ENCODE data around the gene PHETA2. TPM values are rescaled to one million over a fixed set of nuclear protein-coding genes. Genes with fewer than 3 reads are reported as not detected.

PHETA2 gene
- total and polyA plus RNA-seq, 12 donors = 2.3 to 7.0 (median 3.4) TPM

DNA sequence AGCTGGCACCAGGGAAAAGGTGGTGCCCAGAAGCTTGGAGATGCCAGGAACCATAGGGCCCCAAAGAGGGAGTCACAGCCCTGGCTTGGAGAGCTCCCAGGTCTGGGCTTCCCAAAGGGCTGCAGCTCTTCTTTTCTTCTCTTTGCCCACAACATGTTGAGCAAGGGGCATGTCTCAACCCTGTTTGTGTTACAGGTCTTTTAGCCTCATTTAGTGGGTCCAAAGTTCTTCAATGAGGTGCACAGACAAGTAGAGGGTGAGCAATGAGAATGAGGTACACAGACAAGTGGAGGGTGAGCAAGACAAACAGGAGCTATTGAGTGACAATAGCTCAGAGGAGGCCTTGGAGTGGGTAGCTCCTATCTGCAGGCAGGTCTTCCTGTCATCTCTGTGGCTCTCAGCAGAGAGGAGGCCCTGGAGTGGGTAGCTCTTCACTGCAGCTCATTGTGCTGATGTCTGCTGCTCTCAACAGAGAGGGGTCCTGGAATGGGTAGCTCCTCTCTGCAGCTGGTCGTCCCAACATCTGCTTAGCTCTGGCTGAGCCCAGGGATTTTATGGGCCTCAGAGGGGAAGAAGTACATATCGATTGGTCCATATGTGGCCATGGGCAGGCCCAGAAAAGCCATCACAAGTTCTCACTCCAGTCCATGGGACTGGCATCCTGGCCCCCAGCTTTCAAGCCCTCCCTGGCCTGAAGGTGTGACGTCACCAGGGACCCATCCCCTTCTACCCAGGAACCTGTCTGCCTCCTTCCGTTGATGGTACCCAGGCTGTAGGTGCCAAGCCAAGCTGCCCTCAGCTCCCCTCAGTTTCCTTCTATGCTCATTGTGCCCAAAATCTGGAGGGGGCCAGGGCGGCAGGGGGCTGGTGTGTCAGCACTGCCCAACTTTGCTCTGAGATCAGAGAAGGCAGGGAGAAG, 40.5 kb upstream of the PHETA2 start:
- no peak for DNase-seq

DNA sequence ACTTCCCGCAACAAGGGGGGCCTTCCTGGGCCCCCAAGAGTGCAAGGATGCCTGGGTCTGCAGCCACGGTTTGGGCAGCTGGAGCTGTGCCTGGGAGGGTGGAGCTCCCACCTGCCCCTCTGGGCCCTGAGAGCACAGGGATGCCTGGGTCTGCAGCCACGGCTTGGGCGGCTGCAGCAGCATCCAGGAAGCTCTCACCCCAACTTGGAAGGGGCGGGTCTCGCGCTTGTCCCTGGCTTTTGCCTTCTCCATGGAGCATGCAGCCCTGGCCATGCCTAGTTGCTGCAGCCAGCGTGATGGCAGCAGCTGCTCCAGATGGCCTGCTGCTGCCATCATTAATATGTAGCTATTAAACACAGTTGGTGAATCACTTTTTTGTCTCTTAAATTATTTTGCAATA, 38.8 kb upstream of the PHETA2 start:
- intact Hi-C loops (cut with DNase I) = no loop called here
- TF ChIP-seq, protein P1, sequence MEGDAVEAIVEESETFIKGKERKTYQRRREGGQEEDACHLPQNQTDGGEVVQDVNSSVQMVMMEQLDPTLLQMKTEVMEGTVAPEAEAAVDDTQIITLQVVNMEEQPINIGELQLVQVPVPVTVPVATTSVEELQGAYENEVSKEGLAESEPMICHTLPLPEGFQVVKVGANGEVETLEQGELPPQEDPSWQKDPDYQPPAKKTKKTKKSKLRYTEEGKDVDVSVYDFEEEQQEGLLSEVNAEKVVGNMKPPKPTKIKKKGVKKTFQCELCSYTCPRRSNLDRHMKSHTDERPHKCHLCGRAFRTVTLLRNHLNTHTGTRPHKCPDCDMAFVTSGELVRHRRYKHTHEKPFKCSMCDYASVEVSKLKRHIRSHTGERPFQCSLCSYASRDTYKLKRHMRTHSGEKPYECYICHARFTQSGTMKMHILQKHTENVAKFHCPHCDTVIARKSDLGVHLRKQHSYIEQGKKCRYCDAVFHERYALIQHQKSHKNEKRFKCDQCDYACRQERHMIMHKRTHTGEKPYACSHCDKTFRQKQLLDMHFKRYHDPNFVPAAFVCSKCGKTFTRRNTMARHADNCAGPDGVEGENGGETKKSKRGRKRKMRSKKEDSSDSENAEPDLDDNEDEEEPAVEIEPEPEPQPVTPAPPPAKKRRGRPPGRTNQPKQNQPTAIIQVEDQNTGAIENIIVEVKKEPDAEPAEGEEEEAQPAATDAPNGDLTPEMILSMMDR (IDR thresholded peaks at IDR 0.05) = no peak

More for the DNA sequence above, 40.5 kb upstream of the PHETA2 start:
- ATAC-seq = no peak
- H3K27ac ChIP-seq = no peak overlapping the region
- no peaks in the 10 kb centered on the region for H3K4me1 ChIP-seq
- WGBS, 2 donors = 87 to 90% methylated on average over 5 of the region's 5 CpGs
- no peak overlapping the region for H3K4me3 ChIP-seq
- intact Hi-C loops (cut with DNase I) = no loop called here
- TF ChIP-seq, protein P1 (IDR thresholded peaks at IDR 0.05) = no peak
- H3K27me3 ChIP-seq = no peaks in the 10 kb centered on the region
- H3K36me3 ChIP-seq = no peaks in the 10 kb centered on the region
- H3K9me3 ChIP-seq = peaks cover 0 to 14% (median 0%) of the 10 kb centered on the region in 11 donors

DNA sequence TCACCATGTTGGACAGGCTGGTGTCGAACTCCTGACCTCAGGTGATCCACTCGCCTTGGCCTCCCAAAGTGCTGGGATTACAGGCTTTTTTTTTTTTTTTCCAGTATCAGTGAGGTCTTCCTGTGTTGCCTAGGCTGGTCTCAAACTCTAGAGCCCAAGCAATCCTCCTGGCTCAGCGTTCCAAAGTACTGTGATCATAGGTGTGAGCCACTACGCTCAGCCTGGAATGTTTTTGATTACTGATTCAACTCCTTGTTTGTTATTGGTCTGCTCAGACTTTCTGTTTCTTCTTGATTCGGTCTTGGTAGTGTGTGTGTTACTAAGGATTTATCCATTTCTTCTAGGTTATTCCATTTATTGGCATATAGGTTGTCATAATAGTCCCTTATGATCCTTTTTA, 34.8 kb upstream of the PHETA2 start:
- Histone ChIP-seq H3K4me3 (no peak overlapping the region), H3K4me1 (no peaks in the 10 kb centered on the region), H3K36me3 (no peaks in the 10 kb centered on the region), H3K9me3 (peaks cover 0 to 18% (median 10%) of the 10 kb centered on the region in 11 donors), H3K27ac (no peak overlapping the region), H3K27me3 (no peaks in the 10 kb centered on the region)
- no peak for ATAC-seq
- DNase-seq = no peak
- intact Hi-C loops (cut with DNase I) = no loop called here
- TF ChIP-seq, protein P1 (IDR thresholded peaks at IDR 0.05) = no peak
- WGBS, 2 donors = 93% methylated on average over 5 of the region's 5 CpGs

More for the DNA sequence above, 38.8 kb upstream of the PHETA2 start:
- no peak overlapping the region for H3K4me3 ChIP-seq
- DNase-seq = no peak
- 89 to 91% methylated on average over 8 of the region's 8 CpGs for WGBS, 2 donors
- no peaks in the 10 kb centered on the region for H3K27me3 ChIP-seq
- H3K36me3 ChIP-seq = no peaks in the 10 kb centered on the region
- H3K9me3 ChIP-seq = peaks cover 0 to 14% (median 0%) of the 10 kb centered on the region in 11 donors
- H3K4me1 ChIP-seq = no peaks in the 10 kb centered on the region
- no peak overlapping the region for H3K27ac ChIP-seq
- no peak for ATAC-seq

DNA sequence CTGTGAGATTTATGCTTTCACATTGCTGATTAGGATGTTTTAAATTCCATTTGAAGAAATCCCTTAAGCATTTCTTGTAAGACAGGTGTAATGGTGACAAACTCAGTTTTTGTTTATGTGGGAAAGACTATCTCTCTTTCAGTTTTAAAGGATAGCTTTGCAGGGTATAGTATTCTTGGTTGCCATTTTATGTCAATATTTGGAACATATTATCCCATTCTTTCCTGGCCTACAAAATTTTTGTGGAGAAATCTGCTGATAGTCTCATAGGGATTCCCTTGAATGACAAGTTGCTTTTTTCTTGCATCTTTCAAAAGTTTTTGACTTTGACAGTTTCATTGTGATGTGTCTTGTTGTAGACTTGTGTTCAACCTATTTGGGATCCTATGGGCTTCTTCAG, 32.3 kb upstream of the PHETA2 start:
- no peaks in the 10 kb centered on the region for H3K36me3 ChIP-seq
- no peak for ATAC-seq
- no peak overlapping the region for H3K27ac ChIP-seq
- intact Hi-C loops (cut with DNase I) = no loop called here
- H3K4me1 ChIP-seq = no peaks in the 10 kb centered on the region
- H3K9me3 ChIP-seq = peaks cover 0 to 18% (median 10%) of the 10 kb centered on the region in 11 donors
- H3K27me3 ChIP-seq = no peaks in the 10 kb centered on the region
- TF ChIP-seq, protein P1 (IDR thresholded peaks at IDR 0.05) = no peak
- DNase-seq = no peak
- no peak overlapping the region for H3K4me3 ChIP-seq

All from heart right ventricle (tissue), 16 donors.